K562 (cell line): ENCODE measurements around the gene VWDE.

ENCODE experiments used
- ELF4 ChIP-seq: fragments of 450-650 bp; formaldehyde crosslinking; IDR thresholded peaks from 2 replicates; pipeline ENCODE4 v1.4.0; 2022; ENCODE audit warnings: missing genetic modification characterization
- KDM5B ChIP-seq: fragments of 200-600 bp; sonication (generic); IDR thresholded peaks from 2 replicates; pipeline ENCODE4 v1.6.1; 2012; ENCODE audit warnings: low read depth, mild to moderate bottlenecking, moderate library complexity, low read length, control low read depth, inconsistent platforms; ENCODE audit not compliant: insufficient replicate concordance
- MED1 ChIP-seq: sonication (generic); formaldehyde crosslinking; IDR thresholded peaks from 2 replicates; pipeline ENCODE4 v1.8.1; 2023; ENCODE audit warnings: missing genetic modification reagents, borderline replicate concordance
- NFYB ChIP-seq: IDR thresholded peaks from 2 replicates; pipeline ENCODE4 v1.6.1; 2011; ENCODE audit warnings: mild to moderate bottlenecking, moderate library complexity; ENCODE audit not compliant: insufficient read length; ENCODE audit errors: extremely low read depth
- POLR2AphosphoS5 ChIP-seq: IDR thresholded peaks from 2 replicates; pipeline ENCODE4 v1.6.1; 2011; ENCODE audit warnings: mild to moderate bottlenecking, low read depth, low read length, moderate library complexity; ENCODE audit not compliant: control insufficient read depth, insufficient read depth
- SMC3 ChIP-seq: conservative IDR thresholded peaks from 2 replicates; pipeline ENCODE4 v1.6.1; 2011; ENCODE audit warnings: low read depth, low read length, improper control_type of control experiment; ENCODE audit not compliant: insufficient read depth
- ZFX ChIP-seq: sonication (generic); formaldehyde crosslinking; IDR thresholded peaks from 2 replicates; pipeline ENCODE4 v1.8.0; 2022; ENCODE audit warnings: mild to moderate bottlenecking, missing genetic modification reagents, moderate library complexity
- TF ChIP-seq, protein P1 (sequence below), 3 experiments: IDR thresholded peaks in 2 of 3; conservative IDR thresholded peaks in 1 of 3; 2 replicates each; pipeline ENCODE4 v1.5.1; 2011 to 2012; ENCODE audit warnings: low read length in 3 of 3, mild to moderate bottlenecking in 3 of 3, control low read depth in 2 of 3, improper control_type of control experiment in 1 of 3, inconsistent platforms in 1 of 3, low read depth in 1 of 3, mixed read lengths in 1 of 3, moderate library complexity in 1 of 3; ENCODE audit not compliant: insufficient read depth in 2 of 3
- TF ChIP-seq, protein P2 (sequence below): sonication (generic); formaldehyde crosslinking; IDR thresholded peaks from 2 replicates; pipeline ENCODE4 v1.9.0; 2022; ENCODE audit warnings: mild to moderate bottlenecking, missing genetic modification reagents
- TF ChIP-seq, protein P3 (sequence below): fragments of 250-450 bp; sonication (Bioruptor Pico); IDR thresholded peaks from 2 replicates; pipeline ENCODE4 v1.8.0; 2021; ENCODE audit warnings: borderline replicate concordance, mild to moderate bottlenecking, moderate library complexity; ENCODE audit not compliant: poor library complexity, severe bottlenecking

DNA sequence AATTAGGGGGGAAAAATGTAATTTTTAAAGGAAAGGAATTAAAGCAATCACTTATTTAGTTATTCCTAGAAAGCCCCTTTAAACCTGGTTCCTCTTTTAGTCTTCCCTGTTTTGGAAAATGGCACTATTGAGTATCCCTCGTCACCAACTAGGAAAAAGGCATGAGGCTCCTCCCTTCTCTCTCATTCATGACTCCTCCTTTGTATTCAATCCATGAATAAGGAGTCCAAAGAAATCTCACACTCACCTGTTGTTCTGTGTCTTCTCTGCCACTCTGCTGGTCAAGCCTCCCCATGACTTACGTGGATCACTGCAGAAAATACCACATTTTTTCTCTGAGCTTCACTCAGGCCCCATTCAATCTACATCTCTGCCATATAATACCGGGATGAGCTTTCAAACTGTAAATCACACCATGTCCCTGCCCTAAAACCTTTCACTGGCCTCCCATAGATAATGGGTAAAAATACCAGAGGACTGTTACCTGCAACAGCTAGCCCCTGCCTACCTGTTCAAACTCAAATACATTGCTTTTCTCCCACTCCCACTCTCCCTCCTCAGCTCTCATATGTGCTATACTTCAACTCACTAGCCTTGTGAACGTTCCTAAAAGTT is 5.5 kb upstream of the VWDE start:
- TF ChIP-seq ZFX (CRISPR knock-in tag) (no peak), NFYB (no peak), ELF4 (CRISPR knock-in tag) (no peak), MED1 (CRISPR knock-in tag) (no peak), SMC3 (no peak), POLR2AphosphoS5 (no peak), KDM5B (no peak)
- TF ChIP-seq, protein P1, sequence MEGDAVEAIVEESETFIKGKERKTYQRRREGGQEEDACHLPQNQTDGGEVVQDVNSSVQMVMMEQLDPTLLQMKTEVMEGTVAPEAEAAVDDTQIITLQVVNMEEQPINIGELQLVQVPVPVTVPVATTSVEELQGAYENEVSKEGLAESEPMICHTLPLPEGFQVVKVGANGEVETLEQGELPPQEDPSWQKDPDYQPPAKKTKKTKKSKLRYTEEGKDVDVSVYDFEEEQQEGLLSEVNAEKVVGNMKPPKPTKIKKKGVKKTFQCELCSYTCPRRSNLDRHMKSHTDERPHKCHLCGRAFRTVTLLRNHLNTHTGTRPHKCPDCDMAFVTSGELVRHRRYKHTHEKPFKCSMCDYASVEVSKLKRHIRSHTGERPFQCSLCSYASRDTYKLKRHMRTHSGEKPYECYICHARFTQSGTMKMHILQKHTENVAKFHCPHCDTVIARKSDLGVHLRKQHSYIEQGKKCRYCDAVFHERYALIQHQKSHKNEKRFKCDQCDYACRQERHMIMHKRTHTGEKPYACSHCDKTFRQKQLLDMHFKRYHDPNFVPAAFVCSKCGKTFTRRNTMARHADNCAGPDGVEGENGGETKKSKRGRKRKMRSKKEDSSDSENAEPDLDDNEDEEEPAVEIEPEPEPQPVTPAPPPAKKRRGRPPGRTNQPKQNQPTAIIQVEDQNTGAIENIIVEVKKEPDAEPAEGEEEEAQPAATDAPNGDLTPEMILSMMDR (IDR thresholded peaks at IDR 0.05 in 2 of 3, conservative IDR thresholded peaks at IDR 0.05 in 1 of 3; ENCODE audit: insufficient read depth in 2 of 3, low read depth in 1 of 3, low read length in 3 of 3): no peak
- TF ChIP-seq, protein P2, sequence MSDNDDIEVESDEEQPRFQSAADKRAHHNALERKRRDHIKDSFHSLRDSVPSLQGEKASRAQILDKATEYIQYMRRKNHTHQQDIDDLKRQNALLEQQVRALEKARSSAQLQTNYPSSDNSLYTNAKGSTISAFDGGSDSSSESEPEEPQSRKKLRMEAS (CRISPR knock-in tag): no peak
- TF ChIP-seq, protein P3, sequence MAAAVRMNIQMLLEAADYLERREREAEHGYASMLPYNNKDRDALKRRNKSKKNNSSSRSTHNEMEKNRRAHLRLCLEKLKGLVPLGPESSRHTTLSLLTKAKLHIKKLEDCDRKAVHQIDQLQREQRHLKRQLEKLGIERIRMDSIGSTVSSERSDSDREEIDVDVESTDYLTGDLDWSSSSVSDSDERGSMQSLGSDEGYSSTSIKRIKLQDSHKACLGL: no peak
